ENCODE results near the gene CCDC102B.

Gene CCDC102B

GRCh38 chr18:68937029-68937599, 139.2 kb downstream of the CCDC102B start:
- TF ChIP-seq, protein P1, sequence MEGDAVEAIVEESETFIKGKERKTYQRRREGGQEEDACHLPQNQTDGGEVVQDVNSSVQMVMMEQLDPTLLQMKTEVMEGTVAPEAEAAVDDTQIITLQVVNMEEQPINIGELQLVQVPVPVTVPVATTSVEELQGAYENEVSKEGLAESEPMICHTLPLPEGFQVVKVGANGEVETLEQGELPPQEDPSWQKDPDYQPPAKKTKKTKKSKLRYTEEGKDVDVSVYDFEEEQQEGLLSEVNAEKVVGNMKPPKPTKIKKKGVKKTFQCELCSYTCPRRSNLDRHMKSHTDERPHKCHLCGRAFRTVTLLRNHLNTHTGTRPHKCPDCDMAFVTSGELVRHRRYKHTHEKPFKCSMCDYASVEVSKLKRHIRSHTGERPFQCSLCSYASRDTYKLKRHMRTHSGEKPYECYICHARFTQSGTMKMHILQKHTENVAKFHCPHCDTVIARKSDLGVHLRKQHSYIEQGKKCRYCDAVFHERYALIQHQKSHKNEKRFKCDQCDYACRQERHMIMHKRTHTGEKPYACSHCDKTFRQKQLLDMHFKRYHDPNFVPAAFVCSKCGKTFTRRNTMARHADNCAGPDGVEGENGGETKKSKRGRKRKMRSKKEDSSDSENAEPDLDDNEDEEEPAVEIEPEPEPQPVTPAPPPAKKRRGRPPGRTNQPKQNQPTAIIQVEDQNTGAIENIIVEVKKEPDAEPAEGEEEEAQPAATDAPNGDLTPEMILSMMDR (IDR thresholded peaks at IDR 0.05), result no peak

GRCh38 chr18:68940039-68940438, 142.2 kb downstream of the CCDC102B start:
- TF ChIP-seq, protein P1 (IDR thresholded peaks at IDR 0.05), result no peak

- TF ChIP-seq, protein P1 (IDR thresholded peaks at IDR 0.05), result no peak
Measured at GRCh38 chr18:68940754-68941153, 142.9 kb downstream of the CCDC102B start.

GRCh38 chr18:68942230-68942629, 144.3 kb downstream of the CCDC102B start:
- TF ChIP-seq, protein P1 (IDR thresholded peaks at IDR 0.05), result no peak

DNA sequence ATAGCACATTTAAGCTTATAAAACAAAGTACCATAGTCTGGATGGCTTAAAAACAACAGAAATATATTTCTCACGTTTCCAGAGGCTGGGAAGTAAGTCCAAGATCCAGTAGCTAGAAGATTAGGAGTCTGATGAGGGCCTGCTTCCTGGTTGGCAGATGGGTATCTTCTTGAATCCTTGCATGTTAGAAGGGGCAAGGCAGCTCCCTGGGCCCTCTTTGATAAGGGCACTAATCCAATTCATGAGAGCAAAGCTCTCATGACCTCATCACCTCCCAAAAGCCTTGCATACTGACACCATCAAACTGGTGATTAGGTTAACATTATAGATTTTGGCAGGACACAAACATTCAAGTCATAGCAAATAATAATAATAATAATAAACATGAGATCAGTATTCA, 146.4 kb downstream of the CCDC102B start:
- TF ChIP-seq, protein P1 (IDR thresholded peaks at IDR 0.05), result no peak

GRCh38 chr18:68944826-68945225, 146.9 kb downstream of the CCDC102B start:
- TF ChIP-seq, protein P1 (IDR thresholded peaks at IDR 0.05), result no peak

- TF ChIP-seq, protein P1 (IDR thresholded peaks at IDR 0.05), result no peak
Measured at GRCh38 chr18:68948622-68949021, 150.7 kb downstream of the CCDC102B start.

DNA sequence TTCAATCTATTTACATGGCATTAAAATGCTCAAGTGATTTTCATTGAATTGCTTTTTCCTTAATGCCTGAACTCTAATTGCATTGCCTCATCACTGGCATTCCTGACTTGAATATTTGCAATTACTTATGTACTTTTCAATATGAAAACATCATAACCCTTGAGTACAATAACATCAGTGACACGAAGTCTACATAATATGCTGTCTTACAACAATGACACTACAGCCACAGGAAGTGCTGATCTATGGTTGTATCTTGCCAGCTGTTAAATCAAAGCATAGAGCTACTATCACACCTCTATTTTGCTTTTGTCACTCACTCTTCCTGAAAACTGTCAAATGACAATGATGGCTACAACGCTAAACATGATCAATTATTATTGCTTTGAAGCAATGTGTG, 156.9 kb downstream of the CCDC102B start:
- TF ChIP-seq, protein P1 (IDR thresholded peaks at IDR 0.05), result no peak

All from LNCAP (cell line).